ENCODE results near the gene FSIP1.

The FSIP1 gene

DNA sequence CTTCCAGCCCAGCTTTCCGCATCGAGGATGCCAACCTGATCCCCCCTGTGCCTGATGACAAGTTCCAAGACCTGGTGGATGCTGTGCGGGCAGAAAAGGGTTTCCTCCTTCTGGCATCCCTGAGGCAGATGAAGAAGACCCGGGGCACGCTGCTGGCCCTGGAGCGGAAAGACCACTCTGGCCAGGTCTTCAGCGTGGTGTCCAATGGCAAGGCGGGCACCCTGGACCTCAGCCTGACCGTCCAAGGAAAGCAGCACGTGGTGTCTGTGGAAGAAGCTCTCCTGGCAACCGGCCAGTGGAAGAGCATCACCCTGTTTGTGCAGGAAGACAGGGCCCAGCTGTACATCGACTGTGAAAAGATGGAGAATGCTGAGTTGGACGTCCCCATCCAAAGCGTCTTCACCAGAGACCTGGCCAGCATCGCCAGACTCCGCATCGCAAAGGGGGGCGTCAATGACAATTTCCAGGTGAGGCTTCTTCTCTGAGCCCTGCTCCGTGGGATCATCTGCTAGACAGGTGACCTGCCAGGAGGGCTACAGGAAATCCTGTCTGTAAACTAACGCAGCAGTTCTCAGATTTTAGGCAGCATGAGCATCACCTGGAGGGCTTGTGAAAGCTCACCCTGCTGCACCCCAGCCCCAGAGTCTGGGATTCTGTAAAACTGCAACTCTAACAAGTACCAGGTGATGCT lies 200.2 kb downstream of the FSIP1 start:
- no peak for DNase-seq (ENCODE audit: low spot score)

- DNase-seq (ENCODE audit: low spot score) = no peak
These were observed 200.8 kb downstream of the FSIP1 start for GRCh38 chr15:39581793-39582285.

GRCh38 chr15:39581242-39581792 lies 201.3 kb downstream of the FSIP1 start:
- no peak for DNase-seq (ENCODE audit: low spot score)

- peak; percentile 7 for DNase-seq (ENCODE audit: low spot score)
These were observed 202.0 kb downstream of the FSIP1 start, which contains the start of gene THBS1 for GRCh38 chr15:39580485-39581241. Gene THBS1, plus strand, starts transcription at chr15:39581079. Its CDS starts 779 bp downstream, at chr15:39581858.

DNA sequence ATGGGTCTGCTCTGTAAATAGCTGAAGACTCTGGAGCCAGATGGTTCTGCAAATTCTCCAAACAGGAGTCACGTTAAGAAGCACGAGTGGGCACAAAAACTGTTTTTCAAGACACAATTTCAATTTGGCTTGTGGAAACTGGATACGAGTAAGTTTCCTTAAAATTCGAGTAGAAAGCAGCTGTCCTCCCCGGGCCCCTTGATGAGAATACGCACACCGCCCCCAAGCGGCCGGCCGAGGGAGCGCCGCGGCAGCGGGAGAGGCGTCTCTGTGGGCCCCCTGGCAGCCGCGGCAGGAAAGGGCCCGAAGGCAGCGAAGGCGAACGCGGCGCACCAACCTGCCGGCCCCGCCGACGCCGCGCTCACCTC lies 202.5 kb downstream of the FSIP1 start:
- peak; percentile 82 for DNase-seq (ENCODE audit: low spot score)

- no peak for DNase-seq (ENCODE audit: low spot score)
These were observed 203.0 kb downstream of the FSIP1 start for GRCh38 chr15:39579487-39580116.

DNA sequence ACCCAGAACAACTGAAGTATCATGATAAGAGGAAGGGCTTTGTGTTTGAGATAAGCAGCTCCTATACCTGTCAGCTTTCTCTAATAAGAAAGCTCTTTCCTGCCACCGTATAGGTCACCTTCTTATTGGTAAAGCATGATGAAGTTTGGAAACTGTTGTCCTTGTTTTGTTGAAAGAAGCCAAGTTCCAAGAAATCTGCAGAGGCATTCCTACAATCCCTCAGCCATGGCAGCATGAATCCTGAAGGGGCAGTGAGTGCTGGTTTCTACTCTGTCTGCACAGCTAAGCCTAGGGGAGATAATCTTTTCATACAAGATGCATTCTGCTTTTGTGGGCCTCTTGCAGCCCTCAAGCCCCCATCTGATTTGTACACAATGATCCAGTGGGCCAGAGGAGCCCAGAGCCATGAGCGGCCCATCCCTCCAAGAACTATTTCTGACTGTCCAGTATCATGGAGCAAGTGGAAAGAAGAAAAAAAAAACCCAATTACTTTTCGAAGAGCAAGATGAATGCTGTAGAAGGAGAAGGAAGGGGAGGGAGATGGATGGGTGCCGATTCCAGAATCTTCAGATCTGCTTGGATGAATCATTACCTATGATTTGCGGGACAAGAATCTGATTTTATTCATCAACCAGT lies 203.7 kb downstream of the FSIP1 start:
- no peak for DNase-seq (ENCODE audit: low spot score)

- DNase-seq (ENCODE audit: low spot score) = no peak
These were observed 207.5 kb downstream of the FSIP1 start for GRCh38 chr15:39575180-39575579.

DNA sequence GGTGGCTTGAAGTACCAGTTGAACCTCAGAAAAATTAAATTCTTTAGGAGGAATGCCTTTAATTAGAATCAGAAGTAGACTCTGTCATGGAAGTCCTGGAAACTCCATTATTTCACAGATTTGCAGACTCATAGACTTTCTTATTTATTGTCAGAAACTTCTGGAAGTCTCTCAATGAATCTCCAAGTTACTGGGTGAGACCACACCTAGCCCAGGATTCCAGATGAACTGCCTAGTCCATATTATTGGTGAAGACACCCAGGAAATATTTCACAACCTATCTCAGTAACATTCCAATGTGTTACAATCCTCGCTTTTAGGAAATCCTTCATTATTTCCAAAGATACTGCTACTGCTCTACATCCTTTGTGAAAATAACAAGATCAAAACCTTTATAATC lies 208.2 kb downstream of the FSIP1 start:
- no peak for DNase-seq (ENCODE audit: low spot score)

GRCh38 chr15:39573844-39574243 lies 208.8 kb downstream of the FSIP1 start:
- no peak for DNase-seq (ENCODE audit: low spot score)

GRCh38 chr15:39573287-39573686 lies 209.4 kb downstream of the FSIP1 start:
- DNase-seq (ENCODE audit: low spot score) = no peak

- no peak for DNase-seq (ENCODE audit: low spot score)
These were observed 216.8 kb downstream of the FSIP1 start for GRCh38 chr15:39565851-39566250.

DNA sequence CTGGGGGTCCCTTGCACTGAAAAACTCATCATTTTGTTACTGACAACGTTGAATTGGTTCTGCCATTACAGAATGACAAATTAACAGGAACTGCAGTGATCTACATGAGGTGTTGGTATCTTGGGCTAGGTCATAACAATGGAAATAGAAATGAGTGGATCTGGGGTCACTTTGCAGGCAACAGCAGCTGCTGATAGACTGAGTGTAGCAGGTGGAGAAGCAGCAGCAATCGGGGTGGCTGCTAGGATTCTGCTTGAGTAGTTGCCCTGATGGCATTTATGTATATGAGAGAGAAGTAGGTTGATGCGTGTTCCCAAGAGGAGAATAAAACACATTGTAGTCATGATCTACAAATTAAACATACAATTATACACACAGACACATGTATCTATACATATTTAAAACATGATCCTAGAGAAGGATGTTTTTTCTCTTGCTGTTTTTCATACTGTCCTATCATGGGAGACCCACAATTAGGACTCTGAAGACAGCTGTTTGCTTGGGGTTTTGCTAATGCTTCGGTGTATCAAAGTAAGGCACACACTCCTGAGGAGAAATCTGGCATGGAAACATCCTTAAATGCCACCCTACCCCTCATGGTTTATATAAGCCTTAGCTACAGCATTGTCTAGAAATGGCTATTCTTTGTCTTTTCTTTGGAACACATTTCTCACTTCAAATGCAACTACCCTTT lies 217.5 kb downstream of the FSIP1 start:
- no peak for DNase-seq (ENCODE audit: low spot score)

GRCh38 chr15:39558421-39558820 lies 224.2 kb downstream of the FSIP1 start:
- DNase-seq (ENCODE audit: low spot score) = no peak

- DNase-seq (ENCODE audit: low spot score) = no peak
These were observed 226.2 kb downstream of the FSIP1 start for GRCh38 chr15:39556461-39556860.

DNA sequence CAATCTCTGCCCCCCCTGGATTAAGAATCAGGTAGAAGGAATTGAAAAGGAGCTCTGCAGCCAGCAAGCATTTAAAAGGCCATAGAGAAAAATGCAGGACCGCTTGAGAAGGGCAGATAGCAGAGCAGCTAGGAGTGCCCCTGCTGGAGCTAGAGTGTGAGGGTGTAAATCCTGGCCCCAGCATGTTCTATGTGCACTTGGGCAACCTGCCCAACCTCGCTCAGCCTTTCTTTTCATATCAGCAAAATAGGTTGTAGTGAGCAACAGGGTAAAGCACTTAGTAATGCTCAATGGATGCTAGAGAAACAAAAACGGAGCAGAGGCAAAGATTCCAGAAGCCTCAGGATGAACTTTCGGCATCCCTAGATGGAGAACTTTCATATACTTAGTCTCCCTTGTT lies 226.8 kb downstream of the FSIP1 start:
- no peak for DNase-seq (ENCODE audit: low spot score)

- no peak for DNase-seq (ENCODE audit: low spot score)
These were observed 227.8 kb downstream of the FSIP1 start for GRCh38 chr15:39554746-39555387.

DNA sequence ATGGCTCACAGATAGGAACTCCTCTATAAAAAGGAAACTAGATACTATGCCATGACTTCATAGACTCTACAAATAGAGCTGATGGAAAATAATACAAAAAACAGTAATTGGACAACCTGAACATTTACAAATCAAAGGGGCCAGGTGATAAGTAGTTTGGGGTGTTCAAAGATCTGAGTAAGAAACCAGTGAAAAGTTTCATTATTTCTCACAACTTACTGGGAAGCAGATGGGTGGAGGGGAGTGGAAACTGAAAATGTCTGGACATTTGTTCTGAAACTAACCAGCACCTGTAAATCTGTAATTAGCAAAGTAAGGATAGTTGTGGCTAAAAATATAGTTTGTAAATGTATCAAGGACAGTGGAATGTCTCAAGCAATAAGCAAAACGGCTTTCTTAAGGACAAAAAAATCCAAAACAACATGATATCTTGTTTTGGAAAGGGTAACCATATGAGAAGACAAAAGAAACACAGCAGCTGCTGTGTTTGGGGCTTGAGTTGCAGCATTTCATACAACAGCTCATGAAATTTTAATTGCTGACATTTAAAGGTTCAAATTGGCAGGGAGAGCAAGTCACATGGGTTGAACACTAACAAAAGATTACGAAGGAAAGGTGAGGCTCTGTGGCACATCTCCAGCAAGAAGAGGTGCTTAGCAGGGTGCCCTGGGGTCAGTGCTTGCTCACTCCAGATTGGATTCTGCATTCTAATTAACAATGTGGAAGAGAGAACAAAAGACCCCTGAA lies 228.5 kb downstream of the FSIP1 start:
- DNase-seq (ENCODE audit: low spot score) = no peak

- no peak for DNase-seq (ENCODE audit: low spot score)
These were observed 230.1 kb downstream of the FSIP1 start for GRCh38 chr15:39552556-39552955.

DNA sequence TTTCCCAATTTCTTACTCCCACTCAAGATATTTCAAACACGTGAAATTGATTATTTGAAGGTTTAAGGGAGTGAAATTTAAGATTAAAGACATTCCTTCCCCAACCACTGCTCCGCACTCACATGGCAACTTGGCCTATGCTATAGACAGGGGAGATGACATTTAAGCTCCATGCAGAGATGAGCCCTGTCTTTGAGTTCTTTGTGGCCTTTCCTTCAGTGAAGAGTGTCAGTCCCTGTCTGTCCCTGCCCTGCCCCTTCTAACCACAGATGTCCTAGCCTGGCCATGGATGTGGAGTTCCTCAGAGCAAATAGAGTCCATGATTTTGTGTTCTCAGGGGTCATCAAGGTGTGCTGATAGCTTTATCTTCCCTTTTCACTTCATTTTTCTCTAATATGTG lies 231.2 kb downstream of the FSIP1 start:
- DNase-seq (ENCODE audit: low spot score) = no peak
